ENCODE data around the gene RASL10B. TPM values are rescaled to one million over a fixed set of nuclear protein-coding genes. Genes with fewer than 3 reads are reported as not detected.

RASL10B gene
- total RNA-seq, 1 donor from 2014 or later = 4.8 TPM

GRCh38 chr17:35725802-35726126, 5.7 kb upstream of the RASL10B start:
- Histone ChIP-seq H2AFZ (replicated peaks) (no peak overlapping the region), H3K4me1 (peaks cover 25% of the 10 kb centered on the region), H3K9ac (no peak overlapping the region), H3K4me2 (no peak overlapping the region), H3K36me3 (no peaks in the 10 kb centered on the region), H3K27me3 (peaks cover 7% of the 10 kb centered on the region), H3K79me2 (ENCODE audit: low read depth) (no peaks in the 10 kb centered on the region), H3K27ac (no peak overlapping the region), H3F3A (ENCODE audit: low read depth) (peaks cover 12% of the 10 kb centered on the region), H3K4me3 (no peak overlapping the region), H3K9me3 (ENCODE audit: low read depth) (no peaks in the 10 kb centered on the region), H4K20me1 (ENCODE audit: low read depth) (peaks cover 38% of the 10 kb centered on the region)
- peaks cover 42% of the 10 kb centered on the region for H3K4me1 Mint-ChIP-seq
- no peak overlapping the region for H3K4me3 Mint-ChIP-seq
- DNase-seq (ENCODE audit: low spot score) = no peak
- TF ChIP-seq CTCF (IDR thresholded peaks at IDR 0.05) (no peak), EZH2 (IDR thresholded peaks at IDR 0.05) (no peak), EZH2phosphoT487 (IDR thresholded peaks at IDR 0.05) (no peak)
- no peaks in the 10 kb centered on the region for H3K9me3 Mint-ChIP-seq
- H3K36me3 Mint-ChIP-seq = peaks cover 9% of the 10 kb centered on the region
- H3K27me3 Mint-ChIP-seq (ENCODE audit: insufficient read depth, low read depth) = peaks cover 2% of the 10 kb centered on the region
- no peak overlapping the region for H3K27ac Mint-ChIP-seq

DNA sequence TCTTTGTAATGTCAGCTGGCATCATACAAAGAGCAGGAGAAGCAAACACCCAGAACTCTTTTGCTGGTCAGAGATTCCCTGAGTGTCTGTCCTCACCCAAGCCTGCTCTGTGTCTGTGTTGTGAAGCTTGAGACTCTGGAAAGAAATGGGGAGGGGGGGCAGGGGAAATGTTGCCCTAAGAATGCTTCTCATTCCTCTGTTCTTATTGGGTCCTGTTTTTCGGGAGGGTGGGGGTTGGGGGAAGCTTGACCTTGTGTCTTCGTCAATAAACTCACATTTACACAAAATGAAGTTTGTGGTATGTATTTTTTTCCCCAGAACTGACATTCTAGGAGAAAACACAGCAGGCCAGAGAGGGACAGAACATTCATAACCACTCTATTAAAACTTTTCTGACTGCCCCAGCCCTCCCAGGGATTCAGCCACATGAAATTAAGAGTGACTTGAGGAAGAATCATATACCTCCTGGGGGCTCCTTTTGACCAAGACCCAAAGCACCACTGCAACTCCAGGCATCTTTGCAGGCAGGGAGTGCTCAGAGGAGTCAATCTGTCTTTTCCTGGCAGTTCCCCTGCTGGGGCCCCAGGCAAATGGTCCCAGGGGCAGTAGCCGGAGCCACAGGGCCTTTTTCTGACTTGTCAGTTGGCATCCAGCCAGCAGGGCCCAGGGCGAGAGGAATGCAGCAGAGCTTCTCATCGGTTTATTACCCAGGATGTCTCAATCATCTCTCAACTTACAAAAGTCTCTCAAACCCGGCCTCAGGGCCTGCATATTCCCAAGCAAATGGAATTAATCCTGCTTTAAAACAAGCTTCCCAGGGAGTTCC, 5.1 kb upstream of the RASL10B start:
- H3K9me3 ChIP-seq (ENCODE audit: low read depth) = no peaks in the 10 kb centered on the region
- no peak overlapping the region for H3K4me3 Mint-ChIP-seq
- no peak overlapping the region for H2AFZ ChIP-seq (replicated peaks)
- no peak for TF ChIP-seq EZH2 (IDR thresholded peaks at IDR 0.05)
- no peak for TF ChIP-seq CTCF (IDR thresholded peaks at IDR 0.05)
- TF ChIP-seq EZH2phosphoT487 (IDR thresholded peaks at IDR 0.05) = no peak
- H3K79me2 ChIP-seq (ENCODE audit: low read depth) = no peaks in the 10 kb centered on the region
- peaks cover 2% of the 10 kb centered on the region for H3K27me3 Mint-ChIP-seq (ENCODE audit: insufficient read depth, low read depth)
- no peak overlapping the region for H3K27ac ChIP-seq
- H3K9me3 Mint-ChIP-seq = no peaks in the 10 kb centered on the region
- H3K27me3 ChIP-seq = peaks cover 10% of the 10 kb centered on the region
- peaks cover 9% of the 10 kb centered on the region for H3K36me3 Mint-ChIP-seq
- peaks cover 43% of the 10 kb centered on the region for H4K20me1 ChIP-seq (ENCODE audit: low read depth)
- H3K9ac ChIP-seq = no peak overlapping the region
- no peak overlapping the region for H3K4me3 ChIP-seq
- DNase-seq (ENCODE audit: low spot score) = no peak
- peaks cover 29% of the 10 kb centered on the region for H3K4me1 ChIP-seq
- no peaks in the 10 kb centered on the region for H3K36me3 ChIP-seq
- H3K4me2 ChIP-seq = peak overlapping the region; percentile 37
- H3F3A ChIP-seq (ENCODE audit: low read depth) = peaks cover 12% of the 10 kb centered on the region
- H3K4me1 Mint-ChIP-seq = peaks cover 48% of the 10 kb centered on the region
- H3K27ac Mint-ChIP-seq = no peak overlapping the region

DNA sequence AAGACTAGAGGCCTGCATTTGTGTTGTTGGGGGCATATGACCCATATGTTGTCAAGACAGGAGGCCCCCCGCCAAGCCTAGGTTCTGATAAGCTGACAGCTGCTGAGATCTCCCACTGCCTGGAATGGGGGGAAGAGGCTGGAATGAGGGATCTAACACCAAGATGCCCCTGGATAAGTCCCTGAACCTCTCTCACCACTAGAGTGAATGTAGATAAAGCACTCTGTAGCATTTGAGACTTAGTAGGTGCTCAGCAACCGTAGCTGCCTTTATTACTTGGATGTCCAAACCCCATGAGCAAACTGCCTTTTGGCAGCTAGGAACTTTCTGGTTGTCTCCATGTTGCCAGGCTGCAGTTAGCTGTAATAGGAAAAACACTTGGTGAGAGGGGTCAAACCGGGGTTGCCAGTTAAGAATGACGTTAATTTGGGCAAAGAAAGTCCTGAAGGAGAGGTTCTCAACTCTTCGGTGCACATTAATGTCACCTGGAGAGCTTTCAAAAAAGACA, 4.4 kb upstream of the RASL10B start:
- Histone ChIP-seq H3K4me2 (peak overlapping the region; percentile 37), H3K27me3 (peaks cover 11% of the 10 kb centered on the region), H3K4me1 (peaks cover 29% of the 10 kb centered on the region), H3K4me3 (no peak overlapping the region), H3K9ac (no peak overlapping the region), H3K36me3 (no peaks in the 10 kb centered on the region), H3K9me3 (ENCODE audit: low read depth) (no peaks in the 10 kb centered on the region), H4K20me1 (ENCODE audit: low read depth) (peaks cover 44% of the 10 kb centered on the region), H3K79me2 (ENCODE audit: low read depth) (no peaks in the 10 kb centered on the region), H2AFZ (replicated peaks) (no peak overlapping the region), H3K27ac (no peak overlapping the region), H3F3A (ENCODE audit: low read depth) (peaks cover 12% of the 10 kb centered on the region)
- peaks cover 9% of the 10 kb centered on the region for H3K36me3 Mint-ChIP-seq
- H3K4me1 Mint-ChIP-seq = peaks cover 48% of the 10 kb centered on the region
- no peak for DNase-seq (ENCODE audit: low spot score)
- H3K4me3 Mint-ChIP-seq = no peak overlapping the region
- no peaks in the 10 kb centered on the region for H3K9me3 Mint-ChIP-seq
- no peak overlapping the region for H3K27ac Mint-ChIP-seq
- H3K27me3 Mint-ChIP-seq (ENCODE audit: insufficient read depth, low read depth) = peaks cover 2% of the 10 kb centered on the region
- TF ChIP-seq CTCF (IDR thresholded peaks at IDR 0.05) = no peak
- no peak for TF ChIP-seq EZH2phosphoT487 (IDR thresholded peaks at IDR 0.05)
- no peak for TF ChIP-seq EZH2 (IDR thresholded peaks at IDR 0.05)

Measured in neural progenitor cell (in vitro differentiated cells).